WI38 (cell line): Measurements from ENCODE around the gene FUBP1.

Experiments used
- H3K4me3 ChIP-seq: 2 replicates; pipeline ENCODE4 v1.5.1; 2011; ENCODE audit warnings: low read depth, mild to moderate bottlenecking, control low read depth, low read length
- CTCF ChIP-seq: IDR thresholded peaks from 2 replicates; pipeline ENCODE4 v1.5.1; 2012; ENCODE audit warnings: low read depth, mild to moderate bottlenecking, control low read depth, low read length

The FUBP1 gene

GRCh38 chr1:77958850-77959249 is 20.0 kb downstream of the FUBP1 start:
- TF ChIP-seq CTCF: no peak
- no peak overlapping the region for H3K4me3 ChIP-seq

DNA sequence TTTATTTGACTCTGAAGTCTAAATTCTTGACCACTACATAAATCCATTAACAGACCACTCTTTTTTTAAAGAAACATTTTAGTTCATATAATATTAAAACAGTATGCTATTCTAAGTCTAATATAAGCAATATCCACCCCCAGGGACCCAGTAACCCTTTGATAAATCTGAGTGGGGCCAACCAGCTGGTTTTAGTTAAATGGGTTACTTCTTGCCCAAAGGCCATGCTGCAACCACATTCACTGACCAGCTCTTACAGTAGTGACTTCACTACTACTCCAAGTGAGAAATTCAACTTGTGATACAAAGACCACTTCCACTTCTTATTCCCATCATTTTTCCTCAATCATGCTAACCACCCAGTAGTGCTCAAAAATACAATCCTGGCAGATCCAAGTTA is 20.5 kb downstream of the FUBP1 start:
- TF ChIP-seq CTCF: no peak
- H3K4me3 ChIP-seq: no peak overlapping the region

DNA sequence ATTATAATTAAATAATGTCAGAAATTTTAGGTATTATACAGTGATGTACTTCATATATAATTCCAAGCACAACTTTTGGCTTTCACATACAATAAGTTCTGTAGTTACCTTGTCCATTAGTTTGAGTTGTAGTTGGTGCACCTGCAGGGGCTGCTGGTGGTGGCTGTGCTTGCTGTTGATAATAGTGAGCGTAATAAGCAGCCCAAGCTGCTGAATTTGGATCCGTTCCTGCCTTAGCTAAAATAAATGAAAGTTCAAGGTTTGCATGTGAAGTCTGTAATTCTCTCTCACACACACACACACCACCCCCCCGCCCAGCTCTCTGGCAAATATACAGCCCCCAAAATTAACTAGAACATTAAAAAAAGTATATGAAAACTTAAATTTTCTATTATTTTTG is 22.4 kb downstream of the FUBP1 start:
- no peak overlapping the region for H3K4me3 ChIP-seq
- TF ChIP-seq CTCF: no peak

DNA sequence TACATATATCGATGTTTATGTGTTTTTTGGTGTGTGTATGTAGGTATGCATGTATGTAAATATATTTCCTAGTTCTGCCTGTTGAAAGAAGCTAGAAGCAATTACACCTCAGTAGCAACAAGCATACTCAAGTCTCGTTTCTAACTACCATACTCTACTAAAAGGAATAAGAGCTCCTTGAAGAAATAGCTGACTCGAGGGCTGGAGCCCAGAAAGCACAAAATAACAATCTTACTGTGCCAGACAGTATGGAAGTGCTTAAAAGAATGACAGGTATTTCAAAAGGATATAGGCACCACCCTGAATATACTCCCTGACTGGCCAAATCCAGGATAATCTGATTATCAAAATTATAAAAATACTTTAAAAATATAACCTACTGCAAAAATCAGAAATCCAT is 23.2 kb downstream of the FUBP1 start:
- no peak for TF ChIP-seq CTCF
- H3K4me3 ChIP-seq: no peak overlapping the region

- no peak for TF ChIP-seq CTCF
- no peak overlapping the region for H3K4me3 ChIP-seq
These were observed 24.4 kb downstream of the FUBP1 start for GRCh38 chr1:77954521-77954920.

- H3K4me3 ChIP-seq: no peak overlapping the region
- TF ChIP-seq CTCF: no peak
These were observed 25.0 kb downstream of the FUBP1 start for GRCh38 chr1:77953907-77954306.

DNA sequence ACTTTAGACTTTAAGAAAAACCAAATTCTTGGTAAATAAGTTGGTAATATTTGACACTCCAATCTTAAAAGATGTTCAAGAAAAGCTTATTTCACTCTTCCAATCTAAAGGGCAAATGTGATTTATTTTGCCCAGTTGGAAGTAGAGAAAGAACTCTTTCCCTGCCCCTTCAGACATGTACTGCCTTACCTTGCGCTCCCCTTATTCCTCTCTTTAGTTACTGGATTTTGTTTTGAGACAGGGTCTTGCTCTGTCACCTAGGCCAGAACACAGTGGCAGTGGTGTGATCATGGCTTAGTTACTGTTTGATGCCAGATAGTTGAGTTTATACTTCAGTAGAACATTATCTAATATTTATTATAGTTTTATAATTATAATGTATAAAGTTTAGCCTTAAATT is 27.5 kb downstream of the FUBP1 start:
- TF ChIP-seq CTCF: no peak
- H3K4me3 ChIP-seq: no peak overlapping the region

DNA sequence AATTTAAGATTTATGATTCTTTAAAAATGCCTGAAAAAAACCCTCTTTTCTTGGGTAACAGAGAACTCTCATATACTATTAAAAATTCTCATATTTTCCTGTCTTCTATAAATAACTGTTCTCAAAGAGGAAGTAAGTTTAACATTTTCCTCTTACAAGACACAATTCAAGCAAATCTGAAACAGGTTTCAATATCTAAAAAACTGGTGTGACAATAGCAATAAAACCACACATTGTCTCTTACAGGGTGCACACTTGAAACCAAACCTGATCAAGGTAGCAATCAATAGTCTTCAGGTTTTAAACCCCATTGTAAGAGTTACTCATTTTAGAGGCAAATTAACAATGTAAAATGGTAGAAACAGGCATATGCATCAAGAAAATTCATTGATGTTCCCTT is 28.0 kb downstream of the FUBP1 start:
- TF ChIP-seq CTCF: no peak
- H3K4me3 ChIP-seq: no peak overlapping the region
